ENCODE measurements around the gene EXT2.

Gene EXT2

GRCh38 chr11:44171518-44171917 is 76.0 kb downstream of the EXT2 start:
- H3K4me3 ChIP-seq (ENCODE audit: low read length), result no peak overlapping the region
- no peak overlapping the region for H3K9ac ChIP-seq (ENCODE audit: low read length)
- TF ChIP-seq EZH2phosphoT487 (IDR thresholded peaks at IDR 0.05; ENCODE audit: low read depth) (no peak), CTCF (IDR thresholded peaks at IDR 0.05; ENCODE audit: low read depth, low read length) (no peak)
- H3K27ac ChIP-seq (ENCODE audit: low read length), result no peak overlapping the region
- no peak overlapping the region for H2AFZ ChIP-seq (ENCODE audit: low read depth, low read length)
- H3K27me3 ChIP-seq (ENCODE audit: low read depth, low read length), result no peaks in the 10 kb centered on the region
- H3K79me2 ChIP-seq (ENCODE audit: low read length), result no peaks in the 10 kb centered on the region
- no peaks in the 10 kb centered on the region for H3K4me1 ChIP-seq (ENCODE audit: low read length)
- no peaks in the 10 kb centered on the region for H3K36me3 ChIP-seq (replicated peaks; ENCODE audit: low read depth, low read length)
- no peaks in the 10 kb centered on the region for H4K20me1 ChIP-seq (ENCODE audit: insufficient read depth, low read length)
- no peak overlapping the region for H3K4me2 ChIP-seq (ENCODE audit: low read length)
- no peaks in the 10 kb centered on the region for H3K9me3 ChIP-seq (ENCODE audit: insufficient read depth, low read length)

- no peak overlapping the region for H3K9ac ChIP-seq (ENCODE audit: low read length)
- no peak overlapping the region for H3K4me3 ChIP-seq (ENCODE audit: low read length)
- H3K27me3 ChIP-seq (ENCODE audit: low read depth, low read length), result no peaks in the 10 kb centered on the region
- no peaks in the 10 kb centered on the region for H4K20me1 ChIP-seq (ENCODE audit: insufficient read depth, low read length)
- no peaks in the 10 kb centered on the region for H3K4me1 ChIP-seq (ENCODE audit: low read length)
- H2AFZ ChIP-seq (ENCODE audit: low read depth, low read length), result no peak overlapping the region
- no peak for TF ChIP-seq EZH2phosphoT487 (IDR thresholded peaks at IDR 0.05; ENCODE audit: low read depth)
- no peak for TF ChIP-seq CTCF (IDR thresholded peaks at IDR 0.05; ENCODE audit: low read depth, low read length)
- no peak overlapping the region for H3K4me2 ChIP-seq (ENCODE audit: low read length)
- no peaks in the 10 kb centered on the region for H3K36me3 ChIP-seq (replicated peaks; ENCODE audit: low read depth, low read length)
- H3K9me3 ChIP-seq (ENCODE audit: insufficient read depth, low read length), result no peaks in the 10 kb centered on the region
- no peaks in the 10 kb centered on the region for H3K79me2 ChIP-seq (ENCODE audit: low read length)
- no peak overlapping the region for H3K27ac ChIP-seq (ENCODE audit: low read length)
Measured at GRCh38 chr11:44172966-44173365, 77.5 kb downstream of the EXT2 start.

DNA sequence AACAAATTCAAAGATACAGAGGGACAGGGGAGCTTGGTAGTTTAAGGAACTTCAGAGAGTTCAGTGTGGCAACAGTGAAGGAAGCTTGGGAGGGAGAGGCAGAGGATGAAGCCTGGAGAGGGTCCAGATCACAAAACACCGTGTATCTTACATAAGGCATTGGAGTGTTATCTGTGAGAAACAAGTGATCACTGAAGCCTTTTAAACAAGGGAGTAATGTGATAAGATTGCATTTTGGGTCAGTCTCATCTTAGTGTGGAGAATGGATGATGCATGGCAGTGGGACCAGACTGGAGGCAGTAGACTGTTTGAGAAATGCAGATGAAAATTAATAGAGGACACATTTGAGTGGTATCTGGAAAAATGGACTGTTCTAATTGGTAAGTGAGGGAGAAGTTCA is 79.4 kb downstream of the EXT2 start:
- H3K4me2 ChIP-seq (ENCODE audit: low read length), result no peak overlapping the region
- TF ChIP-seq CTCF (IDR thresholded peaks at IDR 0.05; ENCODE audit: low read depth, low read length), result no peak
- TF ChIP-seq EZH2phosphoT487 (IDR thresholded peaks at IDR 0.05; ENCODE audit: low read depth), result no peak
- no peaks in the 10 kb centered on the region for H3K4me1 ChIP-seq (ENCODE audit: low read length)
- no peaks in the 10 kb centered on the region for H4K20me1 ChIP-seq (ENCODE audit: insufficient read depth, low read length)
- no peaks in the 10 kb centered on the region for H3K9me3 ChIP-seq (ENCODE audit: insufficient read depth, low read length)
- H2AFZ ChIP-seq (ENCODE audit: low read depth, low read length), result no peak overlapping the region
- no peaks in the 10 kb centered on the region for H3K36me3 ChIP-seq (replicated peaks; ENCODE audit: low read depth, low read length)
- no peaks in the 10 kb centered on the region for H3K27me3 ChIP-seq (ENCODE audit: low read depth, low read length)
- no peak overlapping the region for H3K4me3 ChIP-seq (ENCODE audit: low read length)
- H3K9ac ChIP-seq (ENCODE audit: low read length), result no peak overlapping the region
- no peak overlapping the region for H3K27ac ChIP-seq (ENCODE audit: low read length)
- no peaks in the 10 kb centered on the region for H3K79me2 ChIP-seq (ENCODE audit: low read length)

- H4K20me1 ChIP-seq (ENCODE audit: insufficient read depth, low read length), result no peaks in the 10 kb centered on the region
- no peaks in the 10 kb centered on the region for H3K4me1 ChIP-seq (ENCODE audit: low read length)
- H3K27ac ChIP-seq (ENCODE audit: low read length), result no peak overlapping the region
- no peak overlapping the region for H3K9ac ChIP-seq (ENCODE audit: low read length)
- H3K4me2 ChIP-seq (ENCODE audit: low read length), result no peak overlapping the region
- H2AFZ ChIP-seq (ENCODE audit: low read depth, low read length), result no peak overlapping the region
- H3K27me3 ChIP-seq (ENCODE audit: low read depth, low read length), result no peaks in the 10 kb centered on the region
- no peak overlapping the region for H3K4me3 ChIP-seq (ENCODE audit: low read length)
- no peak for TF ChIP-seq EZH2phosphoT487 (IDR thresholded peaks at IDR 0.05; ENCODE audit: low read depth)
- TF ChIP-seq CTCF (IDR thresholded peaks at IDR 0.05; ENCODE audit: low read depth, low read length), result no peak
- no peaks in the 10 kb centered on the region for H3K36me3 ChIP-seq (replicated peaks; ENCODE audit: low read depth, low read length)
- H3K9me3 ChIP-seq (ENCODE audit: insufficient read depth, low read length), result no peaks in the 10 kb centered on the region
- no peaks in the 10 kb centered on the region for H3K79me2 ChIP-seq (ENCODE audit: low read length)
Measured at GRCh38 chr11:44176546-44177213, 81.2 kb downstream of the EXT2 start.

All from OCI-LY3 (cell line).